Astrocyte (in vitro differentiated cells and primary cell): ENCODE measurements around the gene ARV1. TPM values are rescaled to one million over a fixed set of nuclear protein-coding genes. Genes with fewer than 3 reads are reported as not detected.
"Not testable (repeated sequence)": the region's sequence is repeated elsewhere in the genome, so short reads cannot be mapped to it uniquely, and the experiment has no call there.

ENCODE experiments used
- DNase-seq: peaks from one replicate; pipeline ENCODE4 v3.0.0-alpha.2; 2010; ENCODE audit warnings: low read depth
- FAIRE-seq: peaks from 2 replicates; lab custom pipeline; 2011; peaks lifted over from hg19 to GRCh38; lab: Jason Lieb, UNC
- H2AFZ ChIP-seq: 2 replicates; pipeline ENCODE4 v1.6.0; 2012; ENCODE audit warnings: low read depth, low read length, inconsistent platforms
- H3K27ac ChIP-seq: 2 replicates; pipeline ENCODE4 v1.5.1; 2011; ENCODE audit warnings: low read depth, low read length, inconsistent platforms
- H3K27me3 ChIP-seq: 2 replicates; pipeline ENCODE4 v1.6.0; 2011; ENCODE audit warnings: low read length, inconsistent platforms; ENCODE audit not compliant: insufficient read depth
- H3K36me3 ChIP-seq: 2 replicates; pipeline ENCODE4 v1.5.1; 2011; ENCODE audit warnings: low read length, inconsistent platforms; ENCODE audit not compliant: insufficient read depth
- H3K4me1 ChIP-seq: 2 replicates; pipeline ENCODE4 v1.5.1; 2011; ENCODE audit warnings: low read length, inconsistent platforms; ENCODE audit not compliant: insufficient read depth
- H3K4me2 ChIP-seq: 2 replicates; pipeline ENCODE4 v1.6.0; 2012; ENCODE audit warnings: low read length, inconsistent platforms
- H3K4me3 ChIP-seq: 2 replicates; pipeline ENCODE4 v1.5.1; 2011; ENCODE audit warnings: low read depth, mild to moderate bottlenecking, low read length, inconsistent platforms; ENCODE audit not compliant: insufficient read depth
- H3K79me2 ChIP-seq: 2 replicates; pipeline ENCODE4 v1.6.0; 2012; ENCODE audit warnings: mild to moderate bottlenecking, low read length, inconsistent platforms; ENCODE audit not compliant: insufficient read depth
- H3K9ac ChIP-seq: 2 replicates; pipeline ENCODE4 v1.6.0; 2012; ENCODE audit warnings: mild to moderate bottlenecking, low read length, inconsistent platforms
- H3K9me3 ChIP-seq: 2 replicates; pipeline ENCODE4 v1.5.1; 2012; ENCODE audit warnings: low read depth, mild to moderate bottlenecking, low read length, inconsistent platforms; ENCODE audit not compliant: insufficient read depth
- H4K20me1 ChIP-seq: 2 replicates; pipeline ENCODE4 v1.6.0; 2012; ENCODE audit warnings: low read length, inconsistent platforms; ENCODE audit not compliant: insufficient read depth
- H3K27ac Mint-ChIP-seq: one replicate; pipeline ENCODE4 v1.8.0; 2021; ENCODE audit warnings: mild to moderate bottlenecking, mixed read lengths; ENCODE audit not compliant: unreplicated experiment
- H3K27me3 Mint-ChIP-seq: one replicate; pipeline ENCODE4 v1.8.0; 2021; ENCODE audit warnings: low read depth, mixed read lengths; ENCODE audit not compliant: unreplicated experiment
- H3K36me3 Mint-ChIP-seq: one replicate; pipeline ENCODE4 v1.8.0; 2021; ENCODE audit warnings: low read depth, mixed read lengths; ENCODE audit not compliant: unreplicated experiment
- H3K4me1 Mint-ChIP-seq: one replicate; pipeline ENCODE4 v1.8.0; 2021; ENCODE audit warnings: low read depth, mixed read lengths; ENCODE audit not compliant: unreplicated experiment
- H3K4me3 Mint-ChIP-seq: one replicate; pipeline ENCODE4 v1.8.0; 2021; ENCODE audit warnings: mild to moderate bottlenecking, moderate library complexity, mixed read lengths; ENCODE audit not compliant: unreplicated experiment
- H3K9me3 Mint-ChIP-seq: one replicate; pipeline ENCODE4 v1.8.0; 2021; ENCODE audit warnings: mild to moderate bottlenecking, mixed read lengths; ENCODE audit not compliant: unreplicated experiment
- EZH2 ChIP-seq: IDR thresholded peaks from 2 replicates; pipeline ENCODE4 v1.6.1; 2012; ENCODE audit warnings: mild to moderate bottlenecking, low read length, inconsistent platforms; ENCODE audit not compliant: insufficient read depth
- total RNA-seq: library from RNA; stranded (reverse); gene quantifications from 2 replicates; pipeline ENCODE4 v1.2.1, GENCODE V29; 2021
- TF ChIP-seq, protein P1 (sequence below): IDR thresholded peaks from 2 replicates; pipeline ENCODE4 v1.5.1; 2011; ENCODE audit warnings: low read depth, mild to moderate bottlenecking, inconsistent platforms, low read length, moderate library complexity; ENCODE audit not compliant: insufficient read depth

ARV1 gene
- total RNA-seq, 1 donor from 2014 or later = 14.4 TPM

DNA sequence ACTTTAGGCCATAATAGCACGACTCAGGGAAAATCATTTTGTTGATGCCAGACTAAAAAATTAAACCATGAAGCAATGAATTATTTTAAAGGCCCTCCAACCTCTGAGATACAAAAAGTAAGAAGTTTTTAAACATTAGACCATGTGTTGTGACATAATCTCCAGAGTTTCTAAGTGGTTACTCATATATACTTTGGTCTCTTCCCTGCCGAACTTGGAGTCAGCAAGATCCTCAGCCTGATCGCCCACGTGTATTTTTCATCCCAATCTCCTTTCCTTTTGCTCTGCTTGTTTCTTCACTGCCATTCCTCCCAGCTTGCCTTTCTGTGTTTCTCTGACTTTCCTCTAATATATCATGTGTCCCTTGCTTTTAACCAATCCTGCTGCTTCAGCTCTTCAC is 3.8 kb downstream of the ARV1 start:
- H3K27me3 ChIP-seq = no peaks in the 10 kb centered on the region
- H3K79me2 ChIP-seq = peaks cover 33% of the 10 kb centered on the region
- Mint-ChIP-seq H3K4me1 (peaks cover 15% of the 10 kb centered on the region), H3K9me3 (no peaks in the 10 kb centered on the region), H3K36me3 (no peaks in the 10 kb centered on the region), H3K4me3 (no peak overlapping the region), H3K27me3 (no peaks in the 10 kb centered on the region), H3K27ac (no peak overlapping the region)
- H2AFZ ChIP-seq = no peak overlapping the region
- no peaks in the 10 kb centered on the region for H3K9me3 ChIP-seq
- peaks cover 8% of the 10 kb centered on the region for H3K4me1 ChIP-seq
- H3K9ac ChIP-seq = no peak overlapping the region
- no peak for FAIRE-seq
- DNase-seq = peak; percentile 57
- no peak overlapping the region for H3K4me2 ChIP-seq
- TF ChIP-seq, protein P1, sequence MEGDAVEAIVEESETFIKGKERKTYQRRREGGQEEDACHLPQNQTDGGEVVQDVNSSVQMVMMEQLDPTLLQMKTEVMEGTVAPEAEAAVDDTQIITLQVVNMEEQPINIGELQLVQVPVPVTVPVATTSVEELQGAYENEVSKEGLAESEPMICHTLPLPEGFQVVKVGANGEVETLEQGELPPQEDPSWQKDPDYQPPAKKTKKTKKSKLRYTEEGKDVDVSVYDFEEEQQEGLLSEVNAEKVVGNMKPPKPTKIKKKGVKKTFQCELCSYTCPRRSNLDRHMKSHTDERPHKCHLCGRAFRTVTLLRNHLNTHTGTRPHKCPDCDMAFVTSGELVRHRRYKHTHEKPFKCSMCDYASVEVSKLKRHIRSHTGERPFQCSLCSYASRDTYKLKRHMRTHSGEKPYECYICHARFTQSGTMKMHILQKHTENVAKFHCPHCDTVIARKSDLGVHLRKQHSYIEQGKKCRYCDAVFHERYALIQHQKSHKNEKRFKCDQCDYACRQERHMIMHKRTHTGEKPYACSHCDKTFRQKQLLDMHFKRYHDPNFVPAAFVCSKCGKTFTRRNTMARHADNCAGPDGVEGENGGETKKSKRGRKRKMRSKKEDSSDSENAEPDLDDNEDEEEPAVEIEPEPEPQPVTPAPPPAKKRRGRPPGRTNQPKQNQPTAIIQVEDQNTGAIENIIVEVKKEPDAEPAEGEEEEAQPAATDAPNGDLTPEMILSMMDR = no peak
- TF ChIP-seq EZH2 = no peak
- no peak overlapping the region for H3K4me3 ChIP-seq
- H3K36me3 ChIP-seq = peaks cover 5% of the 10 kb centered on the region
- H3K27ac ChIP-seq = no peak overlapping the region
- no peaks in the 10 kb centered on the region for H4K20me1 ChIP-seq

DNA sequence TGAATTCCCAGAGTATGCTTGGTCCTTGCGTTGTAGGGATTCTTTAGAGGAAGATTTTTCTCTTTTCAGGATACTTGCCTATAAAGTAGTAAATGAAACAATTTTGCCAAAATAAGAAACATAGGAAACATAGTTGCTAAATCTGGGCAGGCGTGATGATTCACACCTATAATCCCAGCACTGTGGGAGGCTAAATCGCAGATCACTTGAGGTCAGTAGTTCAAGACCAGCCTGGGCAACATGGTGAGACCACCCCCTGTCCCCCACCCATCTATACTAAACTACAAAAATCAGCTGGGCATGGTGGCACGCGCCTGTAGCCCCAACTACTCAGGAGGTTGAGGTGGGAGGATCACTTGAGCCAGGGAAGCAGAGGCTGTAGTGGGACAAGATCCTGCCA is 4.9 kb downstream of the ARV1 start:
- Mint-ChIP-seq H3K36me3 (no peaks in the 10 kb centered on the region), H3K27me3 (no peaks in the 10 kb centered on the region), H3K4me1 (peaks cover 14% of the 10 kb centered on the region), H3K27ac (no peak overlapping the region), H3K4me3 (no peak overlapping the region), H3K9me3 (no peaks in the 10 kb centered on the region)
- Histone ChIP-seq H3K9me3 (no peaks in the 10 kb centered on the region), H2AFZ (no peak overlapping the region), H3K27ac (no peak overlapping the region), H3K36me3 (peaks cover 5% of the 10 kb centered on the region), H4K20me1 (no peaks in the 10 kb centered on the region), H3K27me3 (no peaks in the 10 kb centered on the region), H3K9ac (no peak overlapping the region), H3K4me3 (no peak overlapping the region), H3K4me2 (no peak overlapping the region), H3K79me2 (peaks cover 29% of the 10 kb centered on the region), H3K4me1 (peaks cover 5% of the 10 kb centered on the region)
- TF ChIP-seq, protein P1 = no peak
- no peak for TF ChIP-seq EZH2
- DNase-seq (no peak), FAIRE-seq (no peak)

DNA sequence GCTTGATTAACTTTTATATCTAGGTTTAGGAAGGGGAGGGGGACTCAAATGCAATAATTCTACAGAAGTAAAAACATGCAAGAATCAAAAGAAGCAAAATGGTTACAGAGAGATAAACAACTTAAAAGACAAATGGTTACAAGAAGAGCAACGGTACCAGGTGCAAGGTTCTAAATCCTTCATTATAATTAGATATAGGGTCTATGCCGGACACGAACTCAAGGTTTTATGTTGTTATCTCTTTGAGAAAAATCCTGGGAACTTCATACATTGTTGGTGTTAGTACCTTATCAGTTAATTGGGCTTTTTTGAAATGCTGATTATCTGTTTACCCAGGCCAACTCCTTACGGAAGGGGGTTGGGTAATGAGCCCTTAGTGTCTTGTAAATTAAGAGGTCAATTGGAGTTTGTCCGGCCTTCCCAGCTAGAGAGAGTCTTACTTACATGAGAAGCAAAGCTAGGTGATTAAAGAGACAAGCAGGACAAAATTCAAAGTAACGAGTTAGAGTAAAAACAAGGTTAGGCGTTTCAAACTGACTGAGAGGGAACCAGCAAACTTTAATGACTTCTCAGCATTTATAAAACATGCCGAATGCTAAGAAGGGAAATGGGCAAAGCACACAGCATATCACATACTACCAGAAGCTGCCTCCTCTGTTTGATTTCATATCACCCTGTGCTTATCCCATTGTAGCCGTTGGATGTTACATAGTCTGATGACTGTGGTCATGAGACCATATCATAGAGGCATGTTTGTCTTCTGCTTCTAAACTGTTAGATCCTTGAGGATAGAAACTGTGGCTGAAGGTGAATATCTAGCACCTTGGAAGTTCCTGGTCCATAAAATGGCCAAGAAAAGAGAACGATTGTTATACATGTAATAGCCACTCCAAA is 6.0 kb downstream of the ARV1 start:
- FAIRE-seq, H3K4me3 Mint-ChIP-seq, H3K27ac Mint-ChIP-seq, H2AFZ ChIP-seq, H3K27me3 ChIP-seq, H3K4me2 ChIP-seq, DNase-seq, H3K4me3 ChIP-seq, H3K9me3 Mint-ChIP-seq, H3K27me3 Mint-ChIP-seq, H3K9me3 ChIP-seq, H3K36me3 ChIP-seq, H3K4me1 ChIP-seq, H4K20me1 ChIP-seq, H3K36me3 Mint-ChIP-seq, H3K9ac ChIP-seq, H3K27ac ChIP-seq: not testable (repeated sequence)
- H3K4me1 Mint-ChIP-seq = peaks cover 13% of the 10 kb centered on the region
- peaks cover 19% of the 10 kb centered on the region for H3K79me2 ChIP-seq
